DOHH2 (cell line): ENCODE results near the gene CCDC71L.

Source experiments
- H3F3A ChIP-seq: fragments of 200-600 bp; sonication (generic), shearing (Covaris generic); 2 replicates; pipeline ENCODE4 v1.6.0; 2016; ENCODE audit warnings: antibody characterized with exemption, mild to moderate bottlenecking; ENCODE audit not compliant: control insufficient read depth, insufficient read depth
- H3K27ac ChIP-seq: fragments of 200-600 bp; sonication (generic); 2 replicates; pipeline ENCODE4 v1.5.1; 2014; ENCODE audit warnings: low read depth, mild to moderate bottlenecking, low read length, moderate library complexity
- H3K27me3 ChIP-seq: fragments of 200-600 bp; sonication (generic); 2 replicates; pipeline ENCODE4 v1.6.1; 2014; ENCODE audit warnings: mild to moderate bottlenecking, low read length, mixed read lengths; ENCODE audit not compliant: control insufficient read depth
- H3K36me3 ChIP-seq: fragments of 200-600 bp; sonication (generic); 2 replicates; pipeline ENCODE4 v1.6.1; 2014; ENCODE audit warnings: mild to moderate bottlenecking, low read length, moderate library complexity, mixed read lengths; ENCODE audit not compliant: control insufficient read depth
- H3K4me1 ChIP-seq: fragments of 200-600 bp; sonication (generic); 2 replicates; pipeline ENCODE4 v1.6.1; 2014; ENCODE audit warnings: mild to moderate bottlenecking, low read length, mixed read lengths; ENCODE audit not compliant: control insufficient read depth
- H3K4me2 ChIP-seq: fragments of 200-600 bp; sonication (generic); 2 replicates; pipeline ENCODE4 v1.6.0; 2014; ENCODE audit warnings: mild to moderate bottlenecking, low read length, moderate library complexity
- H3K4me3 ChIP-seq: fragments of 200-600 bp; sonication (generic); 2 replicates; pipeline ENCODE4 v1.5.1; 2014; ENCODE audit warnings: mild to moderate bottlenecking, low read length, mixed read lengths
- H3K79me2 ChIP-seq: fragments of 200-600 bp; sonication (generic); 2 replicates; pipeline ENCODE4 v1.6.1; 2014; ENCODE audit warnings: mild to moderate bottlenecking, low read length, mixed read lengths; ENCODE audit not compliant: control insufficient read depth
- H3K9me2 ChIP-seq: fragments of 200-600 bp; sonication (generic); replicated peaks from 2 replicates; pipeline ENCODE4 v1.6.1; 2014; ENCODE audit warnings: mild to moderate bottlenecking, low read length, mixed read lengths; ENCODE audit not compliant: control insufficient read depth
- H3K9me3 ChIP-seq: fragments of 200-600 bp; sonication (generic); 2 replicates; pipeline ENCODE4 v1.6.1; 2014; ENCODE audit warnings: antibody characterized with exemption, low read length, mixed read lengths; ENCODE audit not compliant: control insufficient read depth, insufficient read depth
- H4K20me1 ChIP-seq: fragments of 200-600 bp; sonication (generic); 2 replicates; pipeline ENCODE4 v1.6.0; 2014; ENCODE audit warnings: low read depth, mild to moderate bottlenecking, antibody characterized with exemption, low read length, moderate library complexity; ENCODE audit not compliant: control insufficient read depth, insufficient read depth
- EZH2phosphoT487 ChIP-seq: fragments of 200-600 bp; sonication (generic); IDR thresholded peaks from 2 replicates; pipeline ENCODE4 v1.6.1; 2017; ENCODE audit warnings: borderline replicate concordance, mild to moderate bottlenecking, antibody characterized with exemption, low read length, moderate library complexity, mixed read lengths
- TF ChIP-seq, protein P1 (sequence below): fragments of 200-600 bp; sonication (generic); IDR thresholded peaks from one replicate; pipeline ENCODE4 v1.5.1; 2014; ENCODE audit warnings: antibody characterized with exemption, mild to moderate bottlenecking, low read depth, low read length; ENCODE audit not compliant: poor library complexity, severe bottlenecking

CCDC71L gene

DNA sequence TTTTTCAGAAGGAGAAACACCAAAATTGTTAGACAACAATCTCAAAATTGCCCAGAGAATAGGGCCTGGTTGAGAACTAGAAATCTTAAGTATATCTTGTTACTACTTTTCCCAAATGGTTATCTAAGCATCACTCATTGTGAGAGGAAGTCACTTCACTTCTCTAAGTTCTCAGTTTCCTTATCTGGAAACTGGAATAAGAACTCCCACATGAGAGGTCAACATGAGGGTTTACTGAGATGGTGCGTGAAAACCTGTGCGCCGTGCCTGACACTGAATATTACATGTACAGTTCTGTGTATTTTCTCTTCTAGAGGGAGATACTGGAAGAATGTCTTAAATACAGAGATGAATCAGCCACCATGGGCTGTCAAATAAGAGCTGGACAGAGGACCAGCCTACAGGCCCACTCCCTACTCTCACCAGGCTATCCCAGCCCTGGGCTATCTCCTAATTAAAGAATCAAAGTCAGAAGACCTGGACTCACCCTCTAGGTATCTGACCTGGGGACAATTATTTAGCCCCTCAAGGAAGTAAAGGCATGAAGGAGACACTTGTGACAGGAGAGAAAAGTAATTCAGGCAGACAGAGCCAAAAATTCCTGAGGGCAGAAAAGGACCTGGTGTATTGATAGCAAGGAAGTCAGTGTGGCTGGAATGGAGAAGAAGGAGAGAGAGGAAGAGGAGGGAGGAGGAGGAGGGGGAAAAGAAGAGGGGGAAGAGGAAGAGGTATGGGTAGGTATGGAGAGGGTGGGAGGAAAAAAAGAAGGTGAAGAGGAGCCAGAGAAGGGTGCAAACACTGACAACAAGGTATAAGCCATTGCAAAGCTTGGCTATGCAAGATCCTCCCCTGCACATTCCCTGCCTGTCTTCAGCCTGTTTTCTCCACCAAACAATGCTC is 44.9 kb downstream of the CCDC71L start:
- Histone ChIP-seq H3K79me2 (no peaks in the 10 kb centered on the region), H3K36me3 (no peaks in the 10 kb centered on the region), H3K4me1 (no peaks in the 10 kb centered on the region), H3K9me3 (no peaks in the 10 kb centered on the region), H3K27ac (no peak overlapping the region), H3K4me3 (no peak overlapping the region), H3F3A (no peaks in the 10 kb centered on the region), H3K9me2 (no peaks in the 10 kb centered on the region), H4K20me1 (no peaks in the 10 kb centered on the region), H3K4me2 (no peak overlapping the region), H3K27me3 (peaks cover 15% of the 10 kb centered on the region)
- no peak for TF ChIP-seq EZH2phosphoT487
- TF ChIP-seq, protein P1, sequence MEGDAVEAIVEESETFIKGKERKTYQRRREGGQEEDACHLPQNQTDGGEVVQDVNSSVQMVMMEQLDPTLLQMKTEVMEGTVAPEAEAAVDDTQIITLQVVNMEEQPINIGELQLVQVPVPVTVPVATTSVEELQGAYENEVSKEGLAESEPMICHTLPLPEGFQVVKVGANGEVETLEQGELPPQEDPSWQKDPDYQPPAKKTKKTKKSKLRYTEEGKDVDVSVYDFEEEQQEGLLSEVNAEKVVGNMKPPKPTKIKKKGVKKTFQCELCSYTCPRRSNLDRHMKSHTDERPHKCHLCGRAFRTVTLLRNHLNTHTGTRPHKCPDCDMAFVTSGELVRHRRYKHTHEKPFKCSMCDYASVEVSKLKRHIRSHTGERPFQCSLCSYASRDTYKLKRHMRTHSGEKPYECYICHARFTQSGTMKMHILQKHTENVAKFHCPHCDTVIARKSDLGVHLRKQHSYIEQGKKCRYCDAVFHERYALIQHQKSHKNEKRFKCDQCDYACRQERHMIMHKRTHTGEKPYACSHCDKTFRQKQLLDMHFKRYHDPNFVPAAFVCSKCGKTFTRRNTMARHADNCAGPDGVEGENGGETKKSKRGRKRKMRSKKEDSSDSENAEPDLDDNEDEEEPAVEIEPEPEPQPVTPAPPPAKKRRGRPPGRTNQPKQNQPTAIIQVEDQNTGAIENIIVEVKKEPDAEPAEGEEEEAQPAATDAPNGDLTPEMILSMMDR, result no peak

DNA sequence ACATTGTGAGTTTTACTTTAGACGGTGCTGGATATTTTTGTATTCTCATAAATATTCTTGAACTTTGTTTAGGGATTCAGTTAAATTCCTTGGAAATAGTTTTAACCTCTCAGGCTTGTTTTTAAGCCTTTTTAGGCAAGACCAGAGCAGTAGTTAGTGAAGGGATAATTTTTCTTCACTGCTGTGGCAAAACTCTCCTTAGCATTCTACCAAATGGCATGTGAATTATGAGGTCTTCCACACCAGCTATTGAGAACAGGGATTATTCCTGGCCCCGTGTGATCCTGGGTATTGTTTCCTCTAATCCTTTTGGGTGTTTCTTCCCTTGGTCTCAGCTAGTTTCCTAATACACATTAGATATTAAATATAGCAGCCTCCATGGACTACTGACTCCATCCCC is 46.2 kb downstream of the CCDC71L start:
- Histone ChIP-seq H3F3A (no peaks in the 10 kb centered on the region), H3K4me1 (no peaks in the 10 kb centered on the region), H3K27me3 (peaks cover 16% of the 10 kb centered on the region), H3K27ac (no peak overlapping the region), H3K79me2 (no peaks in the 10 kb centered on the region), H3K4me3 (no peak overlapping the region), H3K9me2 (no peaks in the 10 kb centered on the region), H3K4me2 (no peak overlapping the region), H4K20me1 (no peaks in the 10 kb centered on the region), H3K9me3 (no peaks in the 10 kb centered on the region), H3K36me3 (no peaks in the 10 kb centered on the region)
- TF ChIP-seq, protein P1, result no peak
- no peak for TF ChIP-seq EZH2phosphoT487

DNA sequence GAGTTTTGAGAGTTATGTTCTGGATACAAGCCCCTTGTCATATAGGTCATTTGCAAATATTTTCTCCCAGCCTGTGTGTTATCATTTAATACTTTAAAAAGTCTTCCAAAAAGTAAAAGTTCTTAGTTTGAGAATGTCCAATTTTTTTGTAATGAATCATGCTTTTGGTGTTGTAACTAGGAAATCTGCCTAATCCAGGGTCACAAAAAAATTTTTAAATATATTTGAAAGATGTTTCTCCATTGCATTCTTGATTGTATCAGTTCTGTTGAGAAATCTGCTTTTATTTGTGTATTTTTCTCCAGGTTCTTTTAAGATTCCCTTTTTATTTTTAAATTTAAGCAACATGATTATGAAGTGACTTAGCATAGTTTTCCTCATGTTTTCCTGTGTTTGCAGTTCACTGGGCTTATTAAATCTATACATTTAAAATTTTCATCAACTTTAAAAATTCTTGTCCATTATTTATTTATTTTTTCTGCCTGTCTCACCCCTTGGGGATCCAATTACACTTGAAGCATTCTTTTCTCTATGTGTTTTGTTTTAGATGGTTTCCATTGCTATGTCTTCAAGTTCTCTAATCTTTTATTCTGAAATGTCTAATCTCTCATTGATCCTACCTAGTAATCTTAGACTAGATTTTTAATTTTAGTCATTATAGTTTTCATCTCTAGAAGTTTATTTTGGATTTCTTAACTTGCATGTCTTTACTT is 47.0 kb downstream of the CCDC71L start:
- Histone ChIP-seq H3K27ac (no peak overlapping the region), H4K20me1 (no peaks in the 10 kb centered on the region), H3K36me3 (no peaks in the 10 kb centered on the region), H3K27me3 (peaks cover 16% of the 10 kb centered on the region), H3K9me3 (no peaks in the 10 kb centered on the region), H3K4me1 (no peaks in the 10 kb centered on the region), H3K4me2 (no peak overlapping the region), H3K4me3 (no peak overlapping the region), H3F3A (no peaks in the 10 kb centered on the region), H3K79me2 (no peaks in the 10 kb centered on the region), H3K9me2 (no peaks in the 10 kb centered on the region)
- TF ChIP-seq EZH2phosphoT487, result no peak
- TF ChIP-seq, protein P1, result no peak
